ENCODE measurements around the gene CCDC85B.
A peak's percentile ranks its signal among the peaks of the same experiment; 100 is the strongest.
"Not testable (repeated sequence)": the region's sequence is repeated elsewhere in the genome, so short reads cannot be mapped to it uniquely, and the experiment has no call there.

Gene CCDC85B

GRCh38 chr11:65890324-65891218 lies at the start of gene CCDC85B:
Gene CCDC85B (plus strand): TSS chr11:65890673. CDS start chr11:65890784, 111 bp downstream.
- DNase-seq, result peak; percentile 89

DNA sequence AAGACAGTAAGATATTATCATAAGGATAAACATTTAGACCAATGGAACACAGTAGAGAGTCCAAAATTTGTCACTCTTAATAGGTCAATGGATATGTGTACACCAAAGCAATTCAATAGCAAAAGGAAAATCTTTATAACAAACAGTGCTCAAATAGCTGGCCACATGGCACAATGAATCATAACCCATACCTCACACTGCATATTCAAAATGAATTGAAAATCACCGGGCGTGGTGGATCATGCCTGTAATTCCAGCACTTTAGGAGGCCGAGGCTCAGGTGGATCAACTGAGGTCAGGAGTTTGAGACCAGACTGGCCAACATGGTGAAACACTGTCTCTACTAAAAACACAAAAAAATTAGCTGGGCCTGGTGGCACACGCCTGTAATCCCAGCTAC lies 48.3 kb upstream of the CCDC85B start:
- no peak for DNase-seq

- DNase-seq, result no peak
Observed at GRCh38 chr11:65843811-65844210, 46.7 kb upstream of the CCDC85B start.

- no peak for DNase-seq
Observed at GRCh38 chr11:65844231-65844872, 46.1 kb upstream of the CCDC85B start.

DNA sequence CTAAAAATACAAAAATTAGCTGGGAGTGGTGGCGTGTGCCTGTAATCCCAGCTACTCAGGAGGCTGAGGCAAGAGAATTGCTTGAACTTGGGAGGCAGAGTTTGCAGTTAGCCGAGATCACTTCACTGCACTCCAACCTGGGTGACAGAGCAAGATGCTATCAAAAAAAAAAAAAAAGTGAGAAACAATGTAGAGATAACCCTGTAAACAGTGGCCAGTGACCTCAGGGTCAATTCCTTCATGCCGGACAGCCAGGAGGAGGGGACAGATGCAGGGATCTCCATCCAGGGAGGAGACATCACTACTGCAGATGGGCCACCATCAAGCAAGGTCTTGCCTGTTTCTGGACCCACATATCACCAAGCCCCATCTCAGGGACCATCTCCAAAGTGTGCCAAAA lies 42.7 kb upstream of the CCDC85B start:
- DNase-seq, result no peak

DNA sequence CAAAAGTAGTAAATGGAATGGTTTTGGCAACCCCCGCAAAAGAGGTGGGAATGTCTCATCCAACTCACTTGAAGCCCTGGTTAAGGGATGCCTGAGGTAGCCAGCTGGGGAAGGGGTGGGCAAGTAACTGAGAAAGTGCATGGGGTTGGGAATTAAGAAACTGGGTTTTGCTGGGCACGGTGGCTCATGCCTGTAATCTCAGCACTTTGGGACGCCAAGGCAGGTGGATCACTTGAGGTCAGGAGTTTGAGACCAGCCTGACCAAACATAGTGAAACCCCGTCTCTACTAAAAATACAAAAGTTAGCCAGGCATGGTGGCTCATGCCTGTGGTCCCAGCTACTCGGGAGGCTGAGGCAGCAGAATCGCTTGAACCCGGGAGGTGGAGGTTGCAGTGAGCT lies 41.8 kb upstream of the CCDC85B start:
- DNase-seq, result not testable (repeated sequence)

DNA sequence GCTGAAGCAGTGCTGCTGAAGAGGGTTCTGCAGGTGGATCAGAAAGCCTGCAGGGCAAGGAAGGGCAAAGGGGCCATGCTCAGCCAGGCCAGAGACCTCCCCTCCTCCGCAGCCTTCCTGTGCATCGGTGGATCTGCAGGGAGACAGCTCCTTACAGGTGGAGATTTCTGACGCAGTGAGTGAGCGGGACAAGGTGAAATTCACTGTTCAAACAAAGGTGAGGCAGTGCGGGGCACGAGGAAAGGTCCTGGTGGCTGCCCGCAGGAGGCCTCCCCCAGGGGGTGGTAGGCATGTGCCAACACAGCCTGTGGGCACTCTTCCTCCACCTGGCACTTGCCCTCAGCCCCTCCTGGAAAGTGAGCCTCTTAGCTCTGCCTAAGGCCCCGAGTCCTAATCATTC lies 41.1 kb upstream of the CCDC85B start:
- no peak for DNase-seq

GRCh38 chr11:65849771-65850216 lies 40.7 kb upstream of the CCDC85B start:
- no peak for DNase-seq

- DNase-seq, result no peak
Observed at GRCh38 chr11:65850217-65851082, 40.0 kb upstream of the CCDC85B start.

DNA sequence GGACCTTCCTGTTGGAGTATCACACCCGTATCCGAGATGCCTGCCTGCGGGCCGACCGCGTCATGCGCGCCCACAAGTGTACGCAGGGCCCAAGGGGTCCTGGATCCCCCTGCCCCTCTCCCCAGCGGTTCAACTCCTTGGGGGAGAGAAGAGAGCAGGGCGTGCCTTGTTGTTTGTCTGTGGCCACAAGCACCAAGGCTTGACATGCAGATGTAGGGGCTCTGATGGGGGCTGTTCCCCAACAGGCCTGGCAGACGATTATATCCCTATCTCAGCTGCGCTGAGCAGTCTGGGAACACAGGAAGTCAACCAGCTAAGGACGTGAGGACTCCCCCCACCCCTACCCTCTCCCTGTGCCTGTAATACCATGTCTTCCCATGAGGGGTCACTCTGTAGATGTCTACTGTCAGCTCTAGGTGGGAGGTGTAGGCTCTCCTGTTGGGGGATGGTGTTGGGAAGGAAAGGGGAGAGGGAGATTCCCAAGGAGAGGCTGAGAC lies 39.3 kb upstream of the CCDC85B start:
- no peak for DNase-seq

DNA sequence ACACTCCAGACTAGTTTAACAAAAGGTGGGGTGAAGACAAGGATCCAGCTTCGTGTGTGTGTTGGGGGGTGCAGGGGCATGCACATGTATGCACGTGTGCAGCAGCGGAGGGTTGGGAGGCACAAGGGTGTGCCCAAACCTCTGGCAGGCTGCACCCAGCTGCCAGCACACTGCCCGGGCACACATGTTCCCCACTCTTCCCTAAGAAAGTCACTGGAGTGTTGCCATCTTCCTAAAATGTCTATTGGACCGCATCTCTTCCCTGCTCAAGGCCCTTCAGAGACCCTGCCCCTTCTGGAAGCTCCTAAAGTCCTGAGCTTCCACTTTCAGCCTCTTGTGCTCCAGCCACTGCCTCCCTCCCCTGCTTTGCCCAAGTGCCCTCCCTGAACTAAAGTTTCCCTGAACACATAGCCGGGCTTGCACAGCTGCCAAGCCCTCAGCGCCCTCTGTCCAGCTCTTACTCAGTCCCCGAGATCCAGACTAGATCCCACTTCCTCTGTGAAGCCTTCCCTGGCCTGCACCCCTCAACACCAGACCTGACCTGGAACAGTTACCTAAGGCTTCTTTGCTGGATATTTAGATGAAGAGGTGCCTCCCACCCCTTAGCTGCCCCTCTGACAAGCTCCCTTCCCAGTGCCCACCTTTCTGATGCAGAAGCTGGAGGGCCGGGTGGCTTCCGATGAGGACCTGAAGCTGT lies 38.5 kb upstream of the CCDC85B start:
- DNase-seq, result no peak

- no peak for DNase-seq
Observed at GRCh38 chr11:65852508-65853245, 37.8 kb upstream of the CCDC85B start.

GRCh38 chr11:65853246-65853979 lies 37.1 kb upstream of the CCDC85B start:
- DNase-seq, result no peak

DNA sequence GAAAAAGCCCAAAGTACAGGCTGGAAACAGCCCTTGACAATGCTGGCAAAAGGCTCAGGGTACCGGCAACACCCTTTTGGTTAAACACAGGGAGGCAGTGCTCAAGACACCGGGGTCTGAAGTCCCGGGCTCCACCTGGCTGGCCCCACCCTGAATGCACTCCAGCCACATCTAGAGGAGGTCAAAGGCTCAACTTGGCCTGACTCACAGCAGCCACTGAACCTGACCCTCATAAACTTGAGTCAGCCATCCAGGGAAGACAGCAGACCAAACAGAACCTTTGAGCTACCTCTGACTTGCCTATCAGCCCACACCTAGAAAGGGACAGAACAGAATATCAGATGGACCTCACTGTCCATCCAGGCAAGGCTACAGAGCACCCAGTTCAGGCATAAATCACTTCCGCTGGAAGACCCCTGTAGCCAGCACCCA lies 36.3 kb upstream of the CCDC85B start:
- no peak for DNase-seq

DNA sequence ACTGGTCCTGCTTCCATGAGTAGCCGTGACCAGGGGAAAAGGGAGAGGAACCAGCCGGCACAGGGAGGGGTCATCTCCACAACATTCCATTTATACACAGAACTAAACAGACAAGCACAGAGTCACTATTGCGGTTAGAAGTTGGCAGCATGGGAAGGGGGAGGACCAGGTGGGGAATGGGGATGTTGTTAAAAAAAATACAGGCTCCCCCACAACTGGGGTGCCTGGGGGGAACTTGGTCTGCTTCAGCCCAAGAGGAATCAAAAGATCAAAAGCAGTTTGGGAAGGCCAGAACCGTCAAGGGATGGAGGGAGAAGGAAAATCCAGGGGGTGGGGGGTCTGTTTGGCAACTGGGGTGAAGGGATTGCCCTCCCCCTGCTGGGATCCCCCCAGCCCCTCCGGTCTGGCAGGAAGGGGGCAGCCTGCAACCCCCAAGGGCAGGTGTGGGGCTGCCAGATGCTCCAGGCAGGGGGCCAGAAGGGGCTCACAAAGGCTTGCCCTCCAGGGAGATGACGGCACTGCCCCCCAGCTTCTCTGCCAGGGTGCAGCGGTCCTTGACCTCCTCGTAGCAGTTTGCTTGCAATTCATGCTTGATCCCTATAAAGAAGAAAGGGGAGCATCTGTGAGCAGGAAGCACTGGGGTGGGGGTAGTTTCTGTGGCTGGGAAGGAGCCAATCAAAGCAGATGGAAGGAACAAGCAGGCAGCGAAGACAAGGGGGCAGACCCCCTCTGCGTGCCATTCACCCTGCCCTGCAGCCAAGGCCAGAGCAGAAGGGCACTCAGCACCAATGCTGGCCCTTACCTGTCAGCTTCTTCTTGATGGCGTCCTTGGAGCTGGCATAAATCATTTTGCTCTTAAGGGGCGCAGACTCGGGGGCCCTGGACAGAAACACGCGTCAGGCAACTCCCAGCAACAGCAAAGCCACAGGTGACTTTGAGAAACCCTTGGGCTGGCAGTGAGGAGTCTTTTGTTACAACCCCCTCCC lies 35.3 kb upstream of the CCDC85B start:
- DNase-seq, result no peak

DNA sequence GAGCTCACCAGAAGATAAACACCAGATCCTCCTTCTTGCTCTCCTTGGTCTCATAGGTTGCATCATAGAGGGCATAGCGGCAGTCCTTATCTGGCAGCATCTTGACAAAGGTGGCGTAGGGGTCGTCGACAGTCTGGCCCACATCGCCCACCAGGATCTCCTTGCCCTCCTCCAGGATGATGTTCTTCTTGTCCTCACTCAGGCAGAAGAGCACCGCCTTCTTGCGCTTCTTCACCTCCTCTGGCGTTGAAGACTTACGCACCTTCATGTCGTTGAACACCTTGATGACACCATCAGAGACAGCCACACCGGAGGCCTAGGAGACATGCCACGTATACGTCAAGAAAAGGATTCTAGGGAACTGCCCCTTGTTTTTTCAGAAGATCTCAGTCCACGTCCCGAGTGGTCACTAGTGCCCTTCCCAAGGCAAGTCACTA lies 34.5 kb upstream of the CCDC85B start:
- DNase-seq, result no peak

DNA sequence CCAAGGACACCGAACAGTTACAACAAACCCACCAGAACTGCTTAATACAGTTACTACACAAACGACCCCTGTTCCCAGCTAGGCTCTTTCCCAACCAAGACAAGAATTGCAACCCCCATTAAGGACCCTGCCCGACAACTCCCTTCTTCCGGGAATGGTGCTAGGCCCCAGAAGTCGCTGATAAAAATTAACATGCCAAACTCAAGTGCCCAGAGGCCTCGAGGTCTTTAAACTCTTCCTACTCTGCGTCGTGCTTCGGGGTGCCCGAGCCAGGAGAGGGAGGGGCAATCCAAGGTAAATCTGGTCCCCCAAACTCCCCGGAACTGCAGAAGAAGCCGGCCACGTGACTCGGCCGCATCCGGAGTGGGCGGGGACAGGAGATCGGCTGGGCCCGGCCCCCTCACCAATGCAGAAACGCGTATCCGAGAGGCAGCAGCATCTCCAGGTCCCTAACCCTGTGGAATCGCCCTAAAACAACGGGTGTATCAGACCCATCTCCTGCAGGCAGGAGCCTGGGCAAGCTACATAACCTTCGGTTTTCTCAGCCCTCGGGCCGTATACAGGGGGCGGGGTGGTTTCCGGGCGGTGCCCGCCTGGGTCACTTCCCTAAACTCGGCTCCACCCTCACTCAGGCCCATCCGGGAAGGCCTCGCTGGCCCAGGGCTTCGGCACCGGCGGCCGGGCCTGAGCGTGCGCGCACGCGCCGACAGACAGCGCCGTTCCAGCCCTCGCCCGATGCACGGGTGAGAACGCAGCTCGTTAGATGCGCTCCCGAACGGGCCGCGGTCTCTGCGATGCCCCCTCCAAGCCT lies 33.6 kb upstream of the CCDC85B start:
- DNase-seq, result peak; percentile 18

GRCh38 chr11:65857500-65857852 lies 33.0 kb upstream of the CCDC85B start:
- DNase-seq, result no peak
